ENCODE data around the gene DHDH.

- TF ChIP-seq ZNF274 (IDR thresholded peaks at IDR 0.05; ENCODE audit: low read depth, low read length) (no peak), YY1 (IDR thresholded peaks at IDR 0.05; ENCODE audit: insufficient read depth, insufficient read length) (no peak), SUZ12 (IDR thresholded peaks at IDR 0.05; ENCODE audit: extremely low read depth, insufficient read depth, insufficient read length) (no peak)
These were observed 59.2 kb downstream of the DHDH start for GRCh38 chr19:48992581-48993174.
